ENCODE results near the gene HM13.

HM13 gene

GRCh38 chr20:31515072-31515774 is 981 bp downstream of the HM13 start:
- H3K4me1 ChIP-seq (ENCODE audit: insufficient read depth, low read length, poor library complexity, severe bottlenecking): peaks cover 31% of the 10 kb centered on the region
- H3K4me3 ChIP-seq (ENCODE audit: low read length, poor library complexity, severe bottlenecking): peak overlapping the region; percentile 91
- peak overlapping the region; percentile 77 for H3K9ac ChIP-seq (ENCODE audit: low read depth, low read length, poor library complexity, severe bottlenecking)
- no peak overlapping the region for H2AFZ ChIP-seq (ENCODE audit: low read length)
- H3K4me2 ChIP-seq (ENCODE audit: low read depth, low read length, poor library complexity, severe bottlenecking): peak overlapping the region; percentile 89
- no peaks in the 10 kb centered on the region for H3F3A ChIP-seq (ENCODE audit: low read depth)
- H4K20me1 ChIP-seq (ENCODE audit: insufficient read depth, low read length, poor library complexity, severe bottlenecking): peaks cover 27% of the 10 kb centered on the region
- no peaks in the 10 kb centered on the region for H3K9me2 ChIP-seq (replicated peaks; ENCODE audit: low read depth, low read length)
- no peaks in the 10 kb centered on the region for H3K27me3 ChIP-seq (ENCODE audit: insufficient read depth, low read length, poor library complexity, severe bottlenecking)
- no peaks in the 10 kb centered on the region for H3K9me3 ChIP-seq (ENCODE audit: insufficient read depth, low read depth, low read length)
- peaks cover 47% of the 10 kb centered on the region for H3K79me2 ChIP-seq (ENCODE audit: insufficient read depth, low read length)
- H3K36me3 ChIP-seq (ENCODE audit: insufficient read depth, low read length): no peaks in the 10 kb centered on the region
- no peak for TF ChIP-seq CTCF (conservative IDR thresholded peaks at IDR 0.05; ENCODE audit: low read length)

DNA sequence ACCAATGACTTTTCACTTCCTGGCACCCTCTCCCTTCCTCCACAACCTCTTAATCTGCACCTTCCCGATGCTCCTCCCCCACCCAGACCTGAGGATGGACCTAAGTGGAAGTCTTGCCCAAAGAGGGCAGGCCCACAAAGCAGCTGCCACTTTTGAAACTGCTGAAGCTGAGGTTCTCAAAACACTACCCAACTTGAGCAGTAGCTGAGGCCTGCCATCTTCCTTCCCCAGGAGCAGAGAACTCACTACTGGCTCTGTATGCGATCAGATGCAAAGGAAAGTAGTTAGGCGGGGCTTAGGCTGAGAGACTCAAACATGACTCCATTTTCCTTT is 1.5 kb downstream of the HM13 start:
- H2AFZ ChIP-seq (ENCODE audit: low read length): no peak overlapping the region
- no peaks in the 10 kb centered on the region for H3K9me2 ChIP-seq (replicated peaks; ENCODE audit: low read depth, low read length)
- H3K36me3 ChIP-seq (ENCODE audit: insufficient read depth, low read length): no peaks in the 10 kb centered on the region
- H3K9me3 ChIP-seq (ENCODE audit: insufficient read depth, low read depth, low read length): no peaks in the 10 kb centered on the region
- TF ChIP-seq EZH2phosphoT487 (IDR thresholded peaks at IDR 0.05; ENCODE audit: borderline replicate concordance) (no peak), CTCF (conservative IDR thresholded peaks at IDR 0.05; ENCODE audit: low read length) (no peak)
- H3K79me2 ChIP-seq (ENCODE audit: insufficient read depth, low read length): peaks cover 52% of the 10 kb centered on the region
- peaks cover 27% of the 10 kb centered on the region for H4K20me1 ChIP-seq (ENCODE audit: insufficient read depth, low read length, poor library complexity, severe bottlenecking)
- H3K9ac ChIP-seq (ENCODE audit: low read depth, low read length, poor library complexity, severe bottlenecking): peak overlapping the region; percentile 77
- H3K27me3 ChIP-seq (ENCODE audit: insufficient read depth, low read length, poor library complexity, severe bottlenecking): no peaks in the 10 kb centered on the region
- H3K4me1 ChIP-seq (ENCODE audit: insufficient read depth, low read length, poor library complexity, severe bottlenecking): peaks cover 31% of the 10 kb centered on the region
- no peaks in the 10 kb centered on the region for H3F3A ChIP-seq (ENCODE audit: low read depth)
- H3K4me3 ChIP-seq (ENCODE audit: low read length, poor library complexity, severe bottlenecking): peak overlapping the region; percentile 91
- H3K4me2 ChIP-seq (ENCODE audit: low read depth, low read length, poor library complexity, severe bottlenecking): peak overlapping the region; percentile 89

- Histone ChIP-seq H3K4me3 (ENCODE audit: low read length, poor library complexity, severe bottlenecking) (peak overlapping the region; percentile 91), H2AFZ (ENCODE audit: low read length) (no peak overlapping the region), H3K4me2 (ENCODE audit: low read depth, low read length, poor library complexity, severe bottlenecking) (peak overlapping the region; percentile 89), H3K9me2 (replicated peaks; ENCODE audit: low read depth, low read length) (no peaks in the 10 kb centered on the region), H3K4me1 (ENCODE audit: insufficient read depth, low read length, poor library complexity, severe bottlenecking) (peaks cover 31% of the 10 kb centered on the region), H3F3A (ENCODE audit: low read depth) (no peaks in the 10 kb centered on the region), H3K79me2 (ENCODE audit: insufficient read depth, low read length) (peaks cover 56% of the 10 kb centered on the region), H3K36me3 (ENCODE audit: insufficient read depth, low read length) (no peaks in the 10 kb centered on the region), H3K9ac (ENCODE audit: low read depth, low read length, poor library complexity, severe bottlenecking) (peak overlapping the region; percentile 77), H3K9me3 (ENCODE audit: insufficient read depth, low read depth, low read length) (no peaks in the 10 kb centered on the region), H4K20me1 (ENCODE audit: insufficient read depth, low read length, poor library complexity, severe bottlenecking) (peaks cover 27% of the 10 kb centered on the region), H3K27me3 (ENCODE audit: insufficient read depth, low read length, poor library complexity, severe bottlenecking) (no peaks in the 10 kb centered on the region)
- no peak for TF ChIP-seq EZH2phosphoT487 (IDR thresholded peaks at IDR 0.05; ENCODE audit: borderline replicate concordance)
- TF ChIP-seq CTCF (conservative IDR thresholded peaks at IDR 0.05; ENCODE audit: low read length): no peak
Observed at GRCh38 chr20:31516166-31516565, 1.9 kb downstream of the HM13 start.

Data from Loucy (cell line).